Measurements from ENCODE around the gene ERC2.

DNA sequence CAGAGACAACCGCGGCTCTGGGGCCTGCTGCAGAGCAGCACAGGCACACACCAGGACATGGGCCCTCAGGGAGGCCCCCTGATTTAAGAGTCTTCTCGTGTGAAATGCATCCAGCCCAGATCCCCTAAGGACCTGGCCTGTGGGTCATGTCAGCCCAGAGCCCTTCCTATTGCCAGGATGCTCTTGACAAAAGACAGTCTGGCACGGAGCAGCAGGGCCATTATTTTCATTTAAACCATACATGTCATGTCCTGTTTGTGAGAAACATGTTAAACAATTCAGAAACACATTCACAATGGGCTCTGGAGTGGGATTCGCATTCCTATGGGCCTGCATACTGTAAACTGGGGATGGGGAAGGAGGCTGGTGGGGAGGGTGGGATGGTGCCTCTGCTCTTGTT, 613.8 kb downstream of the ERC2 start:
- no peak for TF ChIP-seq CTCF (conservative IDR thresholded peaks at IDR 0.05 in 1 of 2, IDR thresholded peaks at IDR 0.05 in 1 of 2; ENCODE audit: extremely low read depth in 1 of 2, insufficient read depth in 1 of 2, low read depth in 1 of 2, low read length in 2 of 2)
- TF ChIP-seq EZH2 (IDR thresholded peaks at IDR 0.05; ENCODE audit: borderline replicate concordance, low read length) = no peak

Data from mammary epithelial cell (primary cell).